ENCODE data around the gene PCDH9. TPM values are rescaled to one million over a fixed set of nuclear protein-coding genes. Genes with fewer than 3 reads are reported as not detected.

The PCDH9 gene
- total and polyA plus RNA-seq, 2 of the 13 experiments (the other 11 are each of a cell fraction or from before 2014, with no cell fraction given): 0.09 TPM; not detected in 1

DNA sequence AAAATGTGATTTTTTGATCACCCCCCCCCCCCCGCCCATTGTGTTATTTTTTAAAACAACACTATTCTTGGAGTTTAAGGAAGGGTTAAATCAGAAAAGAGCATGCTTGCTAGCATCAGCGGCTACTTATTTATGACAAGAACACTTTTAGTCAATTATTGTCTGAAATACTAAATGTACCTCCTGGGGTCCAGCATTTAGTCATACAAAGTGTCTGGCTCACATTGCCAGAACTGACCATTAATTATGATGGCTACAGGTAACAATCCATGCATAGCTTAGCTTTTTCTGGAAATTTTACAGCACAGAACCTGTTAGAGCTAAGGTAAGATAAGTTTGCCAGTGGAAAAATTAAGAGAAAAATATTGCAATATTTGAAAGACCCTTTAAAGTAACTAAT, 90.1 kb downstream of the PCDH9 start (continued):
- TF ChIP-seq, protein P1, sequence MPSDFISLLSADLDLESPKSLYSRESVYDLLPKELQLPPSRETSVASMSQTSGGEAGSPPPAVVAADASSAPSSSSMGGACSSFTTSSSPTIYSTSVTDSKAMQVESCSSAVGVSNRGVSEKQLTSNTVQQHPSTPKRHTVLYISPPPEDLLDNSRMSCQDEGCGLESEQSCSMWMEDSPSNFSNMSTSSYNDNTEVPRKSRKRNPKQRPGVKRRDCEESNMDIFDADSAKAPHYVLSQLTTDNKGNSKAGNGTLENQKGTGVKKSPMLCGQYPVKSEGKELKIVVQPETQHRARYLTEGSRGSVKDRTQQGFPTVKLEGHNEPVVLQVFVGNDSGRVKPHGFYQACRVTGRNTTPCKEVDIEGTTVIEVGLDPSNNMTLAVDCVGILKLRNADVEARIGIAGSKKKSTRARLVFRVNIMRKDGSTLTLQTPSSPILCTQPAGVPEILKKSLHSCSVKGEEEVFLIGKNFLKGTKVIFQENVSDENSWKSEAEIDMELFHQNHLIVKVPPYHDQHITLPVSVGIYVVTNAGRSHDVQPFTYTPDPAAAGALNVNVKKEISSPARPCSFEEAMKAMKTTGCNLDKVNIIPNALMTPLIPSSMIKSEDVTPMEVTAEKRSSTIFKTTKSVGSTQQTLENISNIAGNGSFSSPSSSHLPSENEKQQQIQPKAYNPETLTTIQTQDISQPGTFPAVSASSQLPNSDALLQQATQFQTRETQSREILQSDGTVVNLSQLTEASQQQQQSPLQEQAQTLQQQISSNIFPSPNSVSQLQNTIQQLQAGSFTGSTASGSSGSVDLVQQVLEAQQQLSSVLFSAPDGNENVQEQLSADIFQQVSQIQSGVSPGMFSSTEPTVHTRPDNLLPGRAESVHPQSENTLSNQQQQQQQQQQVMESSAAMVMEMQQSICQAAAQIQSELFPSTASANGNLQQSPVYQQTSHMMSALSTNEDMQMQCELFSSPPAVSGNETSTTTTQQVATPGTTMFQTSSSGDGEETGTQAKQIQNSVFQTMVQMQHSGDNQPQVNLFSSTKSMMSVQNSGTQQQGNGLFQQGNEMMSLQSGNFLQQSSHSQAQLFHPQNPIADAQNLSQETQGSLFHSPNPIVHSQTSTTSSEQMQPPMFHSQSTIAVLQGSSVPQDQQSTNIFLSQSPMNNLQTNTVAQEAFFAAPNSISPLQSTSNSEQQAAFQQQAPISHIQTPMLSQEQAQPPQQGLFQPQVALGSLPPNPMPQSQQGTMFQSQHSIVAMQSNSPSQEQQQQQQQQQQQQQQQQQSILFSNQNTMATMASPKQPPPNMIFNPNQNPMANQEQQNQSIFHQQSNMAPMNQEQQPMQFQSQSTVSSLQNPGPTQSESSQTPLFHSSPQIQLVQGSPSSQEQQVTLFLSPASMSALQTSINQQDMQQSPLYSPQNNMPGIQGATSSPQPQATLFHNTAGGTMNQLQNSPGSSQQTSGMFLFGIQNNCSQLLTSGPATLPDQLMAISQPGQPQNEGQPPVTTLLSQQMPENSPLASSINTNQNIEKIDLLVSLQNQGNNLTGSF (CRISPR knock-in tag; IDR thresholded peaks at IDR 0.05): no peak
- TF ChIP-seq, protein P2, sequence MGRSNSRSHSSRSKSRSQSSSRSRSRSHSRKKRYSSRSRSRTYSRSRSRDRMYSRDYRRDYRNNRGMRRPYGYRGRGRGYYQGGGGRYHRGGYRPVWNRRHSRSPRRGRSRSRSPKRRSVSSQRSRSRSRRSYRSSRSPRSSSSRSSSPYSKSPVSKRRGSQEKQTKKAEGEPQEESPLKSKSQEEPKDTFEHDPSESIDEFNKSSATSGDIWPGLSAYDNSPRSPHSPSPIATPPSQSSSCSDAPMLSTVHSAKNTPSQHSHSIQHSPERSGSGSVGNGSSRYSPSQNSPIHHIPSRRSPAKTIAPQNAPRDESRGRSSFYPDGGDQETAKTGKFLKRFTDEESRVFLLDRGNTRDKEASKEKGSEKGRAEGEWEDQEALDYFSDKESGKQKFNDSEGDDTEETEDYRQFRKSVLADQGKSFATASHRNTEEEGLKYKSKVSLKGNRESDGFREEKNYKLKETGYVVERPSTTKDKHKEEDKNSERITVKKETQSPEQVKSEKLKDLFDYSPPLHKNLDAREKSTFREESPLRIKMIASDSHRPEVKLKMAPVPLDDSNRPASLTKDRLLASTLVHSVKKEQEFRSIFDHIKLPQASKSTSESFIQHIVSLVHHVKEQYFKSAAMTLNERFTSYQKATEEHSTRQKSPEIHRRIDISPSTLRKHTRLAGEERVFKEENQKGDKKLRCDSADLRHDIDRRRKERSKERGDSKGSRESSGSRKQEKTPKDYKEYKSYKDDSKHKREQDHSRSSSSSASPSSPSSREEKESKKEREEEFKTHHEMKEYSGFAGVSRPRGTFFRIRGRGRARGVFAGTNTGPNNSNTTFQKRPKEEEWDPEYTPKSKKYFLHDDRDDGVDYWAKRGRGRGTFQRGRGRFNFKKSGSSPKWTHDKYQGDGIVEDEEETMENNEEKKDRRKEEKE (IDR thresholded peaks at IDR 0.05): no peak
- TF ChIP-seq SP2 (CRISPR knock-in tag; IDR thresholded peaks at IDR 0.05) (no peak), KDM3A (CRISPR knock-in tag; IDR thresholded peaks at IDR 0.05; ENCODE audit: low read depth) (no peak), SMAD3 (CRISPR knock-in tag; IDR thresholded peaks at IDR 0.05) (no peak), ZNF703 (CRISPR knock-in tag; IDR thresholded peaks at IDR 0.05; ENCODE audit: borderline replicate concordance) (no peak), HOXA9 (CRISPR knock-in tag; IDR thresholded peaks at IDR 0.05; ENCODE audit: borderline replicate concordance) (no peak), ETV6 (CRISPR knock-in tag; conservative IDR thresholded peaks at IDR 0.05) (no peak), ZNF383 (CRISPR knock-in tag; IDR thresholded peaks at IDR 0.05; ENCODE audit: borderline replicate concordance) (no peak)
- TF ChIP-seq, protein P3, sequence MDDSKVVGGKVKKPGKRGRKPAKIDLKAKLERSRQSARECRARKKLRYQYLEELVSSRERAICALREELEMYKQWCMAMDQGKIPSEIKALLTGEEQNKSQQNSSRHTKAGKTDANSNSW (CRISPR knock-in tag; IDR thresholded peaks at IDR 0.05; ENCODE audit: borderline replicate concordance): no peak
